ENCODE data around the gene HLCS.

GRCh38 chr21:36773995-36774394, 192.5 kb downstream of the HLCS start:
- no peak for TF ChIP-seq EZH2phosphoT487 (conservative IDR thresholded peaks at IDR 0.05; ENCODE audit: low read length)
- no peak for TF ChIP-seq CTCF (IDR thresholded peaks at IDR 0.05; ENCODE audit: insufficient read depth, low read length, poor library complexity, severe bottlenecking)

Data from SU-DHL-6 (cell line).